HepG2 (cell line): ENCODE data around the gene RSPH4A. TPM values are rescaled to one million over a fixed set of nuclear protein-coding genes. Genes with fewer than 3 reads are reported as not detected.

Experiments used
- ARNT ChIP-seq: fragments of 450-650 bp; IDR thresholded peaks from 2 replicates; pipeline ENCODE4 v1.6.1; 2017
- BATF2 ChIP-seq: sonication (generic); formaldehyde crosslinking; IDR thresholded peaks from 2 replicates; pipeline ENCODE4 v1.8.0; 2022; ENCODE audit warnings: mild to moderate bottlenecking, missing genetic modification reagents, moderate library complexity
- CBFB ChIP-seq: sonication (generic); formaldehyde crosslinking; IDR thresholded peaks from 2 replicates; pipeline ENCODE4 v1.4.0; 2020; ENCODE audit warnings: missing genetic modification reagents
- ETV6 ChIP-seq: sonication (generic); formaldehyde crosslinking; conservative IDR thresholded peaks from 2 replicates; pipeline ENCODE4 v1.4.0; 2020; ENCODE audit warnings: missing genetic modification reagents
- GLMP ChIP-seq: sonication (generic); formaldehyde crosslinking; IDR thresholded peaks from 2 replicates; pipeline ENCODE4 v1.9.0; 2021; ENCODE audit warnings: missing genetic modification reagents, mild to moderate bottlenecking, borderline replicate concordance
- HMGA1 ChIP-seq: sonication (generic); formaldehyde crosslinking; conservative IDR thresholded peaks from 2 replicates; pipeline ENCODE4 v1.4.0; 2020; ENCODE audit warnings: missing genetic modification reagents
- HNRNPUL1 ChIP-seq: fragments of 200-400 bp; formaldehyde crosslinking; IDR thresholded peaks from 2 replicates; pipeline ENCODE4 v1.6.1; 2017; ENCODE audit warnings: low read depth, mild to moderate bottlenecking, low read length, moderate library complexity
- JUND ChIP-seq: sonication (generic); formaldehyde crosslinking; IDR thresholded peaks from 2 replicates; pipeline ENCODE4 v1.8.0; 2022; ENCODE audit warnings: mild to moderate bottlenecking, missing genetic modification reagents
- KAT7 ChIP-seq: IDR thresholded peaks from 2 replicates; pipeline ENCODE4 v1.6.1; 2018; ENCODE audit warnings: borderline replicate concordance, missing compliant biosample characterization
- KLF16 ChIP-seq, 2 experiments: sonication (generic) in 1 of 2; formaldehyde crosslinking in 1 of 2; IDR thresholded peaks; 2 replicates each; pipeline versions ENCODE4 v1.6.1 to v1.8.0; 2016 to 2023; ENCODE audit warnings: missing genetic modification reagents in 2 of 2, missing compliant biosample characterization in 1 of 2
- NKX3-1 ChIP-seq: sonication (generic); formaldehyde crosslinking; IDR thresholded peaks from 2 replicates; pipeline ENCODE4 v1.5.0; 2020; ENCODE audit warnings: missing genetic modification reagents
- PHB2 ChIP-seq: fragments of 450-650 bp; IDR thresholded peaks from 2 replicates; pipeline ENCODE4 v1.6.1; 2018; ENCODE audit not compliant: partially characterized antibody
- POLR2G ChIP-seq: fragments of 200-400 bp; formaldehyde crosslinking; IDR thresholded peaks from 2 replicates; pipeline ENCODE4 v1.6.1; 2018; ENCODE audit warnings: mild to moderate bottlenecking, low read depth, low read length, moderate library complexity
- SMARCC2 ChIP-seq: fragments of 450-650 bp; IDR thresholded peaks from 2 replicates; pipeline ENCODE4 v1.6.1; 2017; ENCODE audit warnings: antibody characterized with exemption, mild to moderate bottlenecking
- SP4 ChIP-seq: sonication (generic); formaldehyde crosslinking; IDR thresholded peaks from 2 replicates; pipeline ENCODE4 v1.8.1; 2023; ENCODE audit warnings: mild to moderate bottlenecking, missing genetic modification reagents
- STAG1 ChIP-seq: sonication (generic); formaldehyde crosslinking; IDR thresholded peaks from 2 replicates; pipeline ENCODE4 v1.4.0; 2020; ENCODE audit warnings: missing genetic modification reagents
- XBP1 ChIP-seq: sonication (generic); formaldehyde crosslinking; IDR thresholded peaks from 2 replicates; pipeline ENCODE4 v1.5.0; 2020; ENCODE audit warnings: missing genetic modification reagents
- ZBTB42 ChIP-seq: sonication (generic); formaldehyde crosslinking; IDR thresholded peaks from 2 replicates; pipeline ENCODE4 v1.5.0; 2020; ENCODE audit warnings: mild to moderate bottlenecking, missing genetic modification reagents
- ZFP91 ChIP-seq: sonication (generic); formaldehyde crosslinking; IDR thresholded peaks from 2 replicates; pipeline ENCODE4 v1.9.0; 2022; ENCODE audit warnings: missing genetic modification reagents, mild to moderate bottlenecking, borderline replicate concordance
- ZIK1 ChIP-seq: sonication (generic); formaldehyde crosslinking; IDR thresholded peaks from 2 replicates; pipeline ENCODE4 v1.5.0; 2020; ENCODE audit warnings: mild to moderate bottlenecking, low read depth, missing genetic modification reagents, borderline replicate concordance
- ZMAT5 ChIP-seq: sonication (generic); formaldehyde crosslinking; IDR thresholded peaks from 2 replicates; pipeline ENCODE4 v1.5.0; 2020; ENCODE audit warnings: mild to moderate bottlenecking, low read depth, missing genetic modification reagents, borderline replicate concordance
- ZNF253 ChIP-seq: sonication (generic); formaldehyde crosslinking; IDR thresholded peaks from 2 replicates; pipeline ENCODE4 v1.8.0; 2022; ENCODE audit warnings: mild to moderate bottlenecking, missing genetic modification reagents, borderline replicate concordance
- ZNF337 ChIP-seq: sonication (generic); formaldehyde crosslinking; IDR thresholded peaks from 2 replicates; pipeline ENCODE4 v1.5.1; 2020; ENCODE audit warnings: missing genetic modification reagents, low read depth, mild to moderate bottlenecking, borderline replicate concordance
- ZNF33A ChIP-seq: sonication (generic); formaldehyde crosslinking; IDR thresholded peaks from 2 replicates; pipeline ENCODE4 v1.5.1; 2020; ENCODE audit warnings: missing genetic modification reagents, mild to moderate bottlenecking, moderate library complexity, borderline replicate concordance
- ZNF549 ChIP-seq: sonication (generic); formaldehyde crosslinking; IDR thresholded peaks from 2 replicates; pipeline ENCODE4 v1.5.0; 2020; ENCODE audit warnings: missing genetic modification reagents
- ZNF558 ChIP-seq: sonication (generic); formaldehyde crosslinking; IDR thresholded peaks from 2 replicates; pipeline ENCODE4 v1.9.0; 2022; ENCODE audit warnings: mild to moderate bottlenecking, missing genetic modification reagents, borderline replicate concordance
- ZNF710 ChIP-seq: sonication (generic); formaldehyde crosslinking; IDR thresholded peaks from 2 replicates; pipeline ENCODE4 v1.5.0; 2020; ENCODE audit warnings: mild to moderate bottlenecking, missing genetic modification reagents, borderline replicate concordance
- polyA plus RNA-seq, 8 experiments: library from polyadenylated mRNA; depleted of rRNA in 3 of 8; stranded (reverse) in 7 of 8; unstranded in 1 of 8; fragments of >200 nt; fragmentation: Illumina TruSeq in 4 of 8; extraction: Trizol in 4 of 8; gene quantifications; 2 replicates each; pipeline versions ENCODE4 v1.2.1 to v1.2.3, GENCODE V29; 2011 to 2016; ENCODE audit warnings: low read depth in 4 of 8, missing spikeins in 1 of 8, mixed read lengths in 1 of 8; ENCODE audit not compliant: insufficient read depth in 1 of 8
- total RNA-seq, 5 experiments: library from RNA; depleted of rRNA; stranded (reverse); fragments of >200 nt; fragmentation: Illumina TruSeq; extraction: Trizol; gene quantifications; 2 replicates each; pipeline ENCODE4 v1.2.3, GENCODE V29; 2016; ENCODE audit warnings: low read depth in 1 of 5

RSPH4A gene
- total and polyA plus RNA-seq, 2 of the 13 experiments (the other 11 are each of a cell fraction or from before 2014, with no cell fraction given), result 0.24 to 0.40 TPM

- TF ChIP-seq ZNF710, result no peak
- TF ChIP-seq STAG1 (CRISPR knock-in tag), result peak; percentile 51
- TF ChIP-seq CBFB (CRISPR knock-in tag), result no peak
- 0 out of 2 replicates have a peak, but pooled peaks have one; percentile 52 for TF ChIP-seq ZNF33A
- TF ChIP-seq KAT7 (CRISPR knock-in tag), result no peak; the same call in 1 of the 2 replicates
- no peak for TF ChIP-seq HMGA1
- TF ChIP-seq SMARCC2, result no peak
- TF ChIP-seq SP4 (CRISPR knock-in tag), result no peak
- no peak for TF ChIP-seq ZNF337 (CRISPR knock-in tag)
- no peak for TF ChIP-seq ETV6 (CRISPR knock-in tag)
- no peak for TF ChIP-seq JUND (CRISPR knock-in tag)
- no peak for TF ChIP-seq ZNF558 (CRISPR knock-in tag)
- TF ChIP-seq KLF16 (CRISPR knock-in tag; IDR thresholded peaks at IDR 0.05), result no peak
- TF ChIP-seq ZNF549 (CRISPR knock-in tag), result no peak
- TF ChIP-seq PHB2, result no peak
- no peak for TF ChIP-seq ZFP91 (CRISPR knock-in tag)
- no peak for TF ChIP-seq POLR2G
- no peak for TF ChIP-seq ZNF253
- no peak for TF ChIP-seq ZBTB42
- TF ChIP-seq ARNT, result no peak
- TF ChIP-seq XBP1, result no peak
- TF ChIP-seq GLMP (CRISPR knock-in tag), result no peak
- no peak for TF ChIP-seq ZIK1 (CRISPR knock-in tag)
- no peak for TF ChIP-seq ZMAT5 (CRISPR knock-in tag)
- TF ChIP-seq HNRNPUL1, result no peak
- no peak for TF ChIP-seq BATF2 (CRISPR knock-in tag)
- TF ChIP-seq NKX3-1, result no peak
Observed at GRCh38 chr6:116633685-116634084, 17.4 kb downstream of the RSPH4A start (continued).
